NCI-H526 treated with DMSO at 0.1 percent for 48 hours (cell line): ENCODE data around the gene SLC38A10.
"Not testable (repeated sequence)": the region's sequence is repeated elsewhere in the genome, so short reads cannot be mapped to it uniquely, and the experiment has no call there.

Experiments used
- DNase-seq: peaks from one replicate; lab custom pipeline; 2025; lab: John Stamatoyannopoulos, UW

SLC38A10 gene

DNA sequence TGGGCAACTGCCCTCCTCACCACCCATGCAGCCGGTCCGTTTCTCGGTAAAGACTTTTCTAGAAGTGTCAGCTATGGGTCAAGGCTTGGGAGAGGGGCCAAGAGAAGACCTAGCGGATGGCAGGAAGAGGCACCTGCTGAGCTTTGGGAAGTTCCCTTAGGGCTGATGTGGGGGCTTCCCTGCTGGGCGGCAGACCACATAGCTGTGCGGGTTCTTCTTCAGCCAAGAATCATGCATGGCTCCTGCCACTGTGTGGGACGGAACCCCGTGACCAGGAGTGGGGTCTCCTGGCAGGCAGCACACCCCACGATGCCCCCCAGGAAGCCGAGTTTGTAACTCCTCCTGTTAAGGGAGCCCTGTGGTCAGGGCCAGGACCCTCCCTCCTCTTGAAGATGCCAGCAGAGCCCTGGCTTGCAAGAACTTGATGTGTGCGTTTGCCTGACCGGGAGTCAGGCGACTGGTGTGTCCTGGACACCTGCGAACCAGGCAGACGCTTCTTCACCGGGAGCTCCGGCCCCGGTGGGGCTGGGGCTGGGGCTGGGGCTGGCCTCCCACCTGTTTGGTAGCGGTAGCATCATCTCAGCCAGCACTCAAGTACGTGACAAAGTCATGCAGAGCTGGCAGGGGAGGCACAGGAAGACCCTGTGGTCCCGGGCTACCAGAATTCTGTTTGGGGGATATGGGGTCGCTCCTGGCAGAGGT lies 17.7 kb upstream of the SLC38A10 start:
- no peak for DNase-seq

DNA sequence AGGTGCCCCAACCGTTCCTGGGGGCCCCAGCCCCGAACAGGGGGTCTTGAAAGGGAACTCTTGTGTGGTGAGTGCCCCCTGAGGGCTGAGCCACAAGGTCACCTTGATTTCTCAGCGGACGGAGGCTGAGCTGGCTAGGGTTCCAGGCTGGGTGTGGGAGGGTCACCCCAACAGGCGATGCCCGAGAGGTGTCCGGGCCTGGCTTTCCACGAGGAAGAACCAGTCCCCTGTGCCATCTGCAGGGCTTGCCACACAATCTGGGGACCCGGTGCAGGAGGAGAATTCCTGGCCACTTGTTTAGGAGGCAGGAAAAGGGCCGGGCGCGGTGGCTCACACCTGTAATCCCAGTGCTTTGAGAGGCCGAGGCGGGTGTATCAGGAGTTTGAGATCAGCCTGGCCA lies 16.8 kb upstream of the SLC38A10 start:
- DNase-seq = no peak

DNA sequence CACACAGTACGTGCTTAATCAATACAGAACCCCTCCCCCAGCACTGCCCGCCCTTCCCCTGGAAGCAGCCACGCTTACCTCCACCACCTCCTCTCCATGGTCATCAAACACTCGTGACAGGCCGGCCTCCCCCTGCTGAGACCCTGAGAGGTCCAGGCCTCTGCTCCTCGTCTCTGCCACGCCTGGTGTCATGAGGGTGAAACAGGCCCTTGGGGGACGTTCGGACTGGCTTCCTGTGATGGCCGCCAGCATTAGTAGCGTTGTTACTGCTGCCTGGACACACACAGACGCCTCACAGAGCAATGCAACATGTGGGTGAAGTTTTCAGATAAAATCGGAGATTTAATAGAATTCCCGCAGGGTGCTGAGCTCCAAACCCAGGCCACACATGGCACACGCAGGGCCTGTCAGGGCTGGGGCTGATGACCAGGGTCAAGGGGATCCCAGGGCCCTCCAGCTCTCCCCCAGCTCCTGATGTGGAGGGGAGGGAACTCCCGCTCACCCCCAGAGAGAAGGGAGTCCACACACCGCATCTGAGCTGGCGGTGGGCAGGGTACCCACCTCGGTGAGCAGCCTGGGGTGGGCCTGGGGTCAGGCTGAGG lies 15.9 kb upstream of the SLC38A10 start:
- no peak for DNase-seq

DNA sequence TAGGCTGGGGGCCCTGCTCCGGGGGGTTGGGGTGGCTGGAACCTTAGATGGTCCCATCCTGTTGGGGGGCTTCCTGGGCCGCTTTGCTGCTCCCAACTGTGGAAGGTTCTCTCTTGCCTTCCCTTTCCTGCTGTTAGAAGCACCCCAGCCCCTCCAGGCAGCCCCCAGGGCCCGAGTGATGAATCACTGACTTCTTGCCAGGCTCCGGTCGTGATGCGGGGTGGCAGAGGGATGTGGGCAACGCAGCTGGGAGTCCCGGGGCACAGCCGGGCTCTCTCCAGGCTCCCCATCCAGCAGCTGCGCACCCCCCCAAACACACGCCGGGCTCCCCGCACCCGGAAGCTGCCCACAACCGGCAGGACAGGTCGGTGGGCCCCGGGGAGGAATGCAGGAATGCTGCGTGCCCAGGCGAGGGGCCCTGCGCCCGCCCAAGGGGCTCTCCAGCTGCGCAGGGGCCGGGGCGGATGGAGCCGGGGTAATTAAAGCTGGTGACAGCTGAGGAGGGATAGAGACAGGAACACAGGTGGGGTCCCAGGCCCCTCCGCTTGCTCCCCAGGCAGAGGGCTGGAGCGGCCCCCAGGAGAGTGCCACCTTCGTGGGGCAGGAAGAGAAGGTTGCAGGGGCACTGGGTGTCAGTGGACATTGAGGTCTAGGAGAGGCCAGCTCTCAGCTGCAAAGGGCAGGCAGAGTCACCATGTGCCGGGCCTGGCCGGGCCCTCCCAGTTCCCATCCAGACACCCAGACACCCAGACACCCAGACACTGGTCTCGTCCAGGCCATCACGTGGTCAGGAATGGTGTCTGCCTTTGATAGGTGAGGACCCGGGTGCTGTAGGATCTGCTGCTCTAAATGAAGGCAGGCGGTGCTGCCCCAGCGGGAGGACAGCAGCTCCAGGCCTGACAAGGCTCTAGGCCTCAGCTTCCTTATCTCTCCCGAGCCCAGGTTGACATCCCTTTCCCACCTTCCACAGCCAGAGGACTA lies 15.0 kb upstream of the SLC38A10 start:
- DNase-seq = no peak

DNA sequence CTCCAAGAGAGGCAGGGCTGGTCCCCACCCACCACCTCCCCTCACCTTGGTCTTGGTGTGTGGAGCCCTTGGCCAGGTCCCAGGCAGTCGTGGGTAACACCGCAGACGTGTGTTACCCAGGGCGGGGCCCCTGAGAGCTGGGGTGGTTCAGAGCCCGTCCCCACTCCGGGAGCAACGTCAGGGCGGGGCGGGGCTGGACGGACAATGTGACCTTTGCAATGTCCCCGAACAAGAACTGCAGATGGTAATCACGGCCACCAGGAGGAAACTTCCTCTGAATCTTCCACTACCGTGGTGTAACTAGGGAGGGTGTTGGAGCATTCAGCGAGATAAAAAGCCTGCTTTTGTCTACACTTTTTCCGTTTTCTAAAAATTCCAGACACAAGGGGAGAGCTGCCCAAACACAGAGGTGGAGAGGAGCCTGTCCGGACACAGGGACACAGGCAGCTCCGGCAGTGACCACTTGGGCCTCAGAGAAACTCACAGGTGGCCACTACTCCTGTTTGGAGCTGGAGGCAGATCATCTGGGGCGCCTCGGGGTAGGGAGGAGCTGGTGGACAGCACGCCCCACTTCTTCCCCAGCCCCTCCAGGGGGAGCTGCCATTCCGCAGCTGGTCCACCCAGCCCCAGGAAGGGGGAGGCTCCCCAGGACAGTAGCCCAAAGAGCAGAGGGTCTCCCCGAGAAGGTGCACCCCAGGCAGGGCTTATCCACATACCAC lies 14.2 kb upstream of the SLC38A10 start:
- DNase-seq = no peak

DNA sequence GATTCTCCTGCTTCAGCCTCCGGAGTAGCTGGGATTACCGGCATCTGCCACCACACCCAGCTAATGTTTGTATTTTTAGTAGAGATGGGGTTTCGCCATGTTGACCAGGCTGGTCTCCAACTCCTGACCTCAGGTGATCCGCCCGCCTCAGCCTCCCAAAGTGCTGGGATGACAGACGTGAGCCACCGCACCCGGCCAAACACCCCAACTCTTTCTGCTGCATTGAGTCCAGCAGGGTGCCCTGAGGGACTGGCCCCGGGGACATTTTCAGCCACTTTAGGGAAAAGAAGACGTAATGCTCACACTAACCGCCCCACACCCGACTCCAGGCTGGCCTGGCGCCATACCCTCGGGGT lies 13.7 kb upstream of the SLC38A10 start:
- not testable (repeated sequence) for DNase-seq

DNA sequence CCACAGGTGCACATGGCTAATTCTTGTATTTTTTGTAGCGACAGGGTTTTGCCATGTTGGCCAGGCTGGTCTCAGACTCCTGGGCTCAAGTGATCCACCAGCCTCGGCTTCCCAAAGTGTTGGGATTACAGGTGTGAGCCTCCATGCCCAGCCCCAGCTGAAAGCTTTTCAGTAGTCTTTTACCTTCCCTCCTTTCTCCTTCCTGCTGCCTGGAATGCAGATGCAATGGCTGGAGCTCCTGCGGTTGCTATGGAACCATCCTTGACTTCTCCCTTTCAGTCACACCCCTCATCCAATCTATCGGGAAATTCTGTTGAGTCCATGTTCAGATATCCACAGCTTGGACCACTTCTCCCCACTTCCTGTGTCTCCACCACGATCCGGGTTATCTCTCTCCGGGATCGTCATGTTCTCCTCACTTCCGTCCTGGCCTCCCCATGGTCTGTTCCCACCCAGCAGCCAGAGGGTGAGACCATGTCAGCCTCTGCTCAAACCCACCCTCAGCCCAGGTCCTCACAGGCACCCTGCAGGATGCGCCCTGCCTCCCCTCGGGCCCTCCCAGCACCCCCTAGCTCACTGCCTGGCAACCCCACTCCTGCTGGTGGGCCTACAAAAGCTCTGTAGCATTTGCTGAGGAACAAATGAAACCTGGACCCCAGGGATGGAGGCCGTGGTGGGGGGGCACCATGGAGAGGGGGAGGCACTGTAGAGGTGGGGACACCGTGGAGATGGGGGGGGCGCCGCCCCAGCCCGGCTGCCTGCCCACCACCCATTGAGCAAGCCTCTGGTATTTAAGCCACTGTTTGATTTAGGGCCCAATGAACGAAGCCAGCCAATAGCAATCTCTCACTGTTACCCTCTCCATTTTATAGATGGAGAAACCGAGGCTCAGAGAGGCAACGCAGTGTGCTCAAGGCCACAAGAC lies 12.8 kb upstream of the SLC38A10 start:
- DNase-seq = no peak

DNA sequence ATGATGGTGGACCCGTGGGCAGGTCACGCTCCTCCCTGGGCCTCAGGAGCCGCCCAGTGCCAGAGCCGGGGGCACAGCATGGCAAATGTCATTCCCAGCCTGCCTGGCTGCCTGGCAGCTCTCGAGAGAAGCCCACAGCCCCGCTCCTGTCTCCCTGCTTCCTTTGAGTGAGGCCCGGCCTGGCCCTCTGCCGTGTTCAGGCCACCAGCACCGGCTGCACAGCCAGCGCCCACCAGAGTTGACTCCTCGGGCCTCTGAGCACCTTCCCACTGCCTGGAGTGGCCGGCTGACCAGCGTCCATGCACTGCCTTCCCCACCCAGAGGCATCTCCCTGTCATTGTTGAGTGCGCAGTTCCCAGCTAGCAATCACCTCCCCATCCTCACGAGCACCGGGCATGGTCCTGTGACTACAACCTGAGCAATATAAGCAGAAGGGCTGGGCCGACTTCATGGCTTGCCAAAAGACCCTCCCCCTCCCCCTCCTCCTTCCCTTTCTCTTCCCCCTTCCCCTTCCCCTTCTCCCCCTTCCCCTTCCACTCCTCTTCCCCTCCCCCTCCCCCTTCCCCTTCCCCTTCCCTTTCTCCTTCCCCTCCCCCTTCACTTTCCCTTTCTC lies 11.9 kb upstream of the SLC38A10 start:
- no peak for DNase-seq

DNA sequence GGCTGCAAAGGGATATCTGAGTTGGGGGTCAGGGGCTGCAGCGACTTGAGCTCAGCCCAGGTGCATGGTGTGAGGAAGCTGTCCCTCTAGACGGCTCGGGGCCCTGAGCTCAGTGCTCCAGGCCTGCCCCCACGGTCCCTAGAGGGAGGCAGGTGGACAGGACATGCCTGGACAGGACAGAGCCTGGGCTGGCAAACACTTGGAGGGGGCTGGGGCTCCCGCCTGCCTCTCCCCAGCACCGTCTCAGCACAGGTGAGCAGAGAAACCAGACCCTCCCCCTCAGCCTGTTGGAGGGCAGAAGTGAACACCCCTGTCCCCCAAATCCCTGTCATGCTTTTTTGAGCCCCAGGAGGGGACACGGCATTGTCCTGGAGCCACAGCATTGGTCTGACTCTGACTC lies 11.4 kb upstream of the SLC38A10 start:
- DNase-seq = no peak

DNA sequence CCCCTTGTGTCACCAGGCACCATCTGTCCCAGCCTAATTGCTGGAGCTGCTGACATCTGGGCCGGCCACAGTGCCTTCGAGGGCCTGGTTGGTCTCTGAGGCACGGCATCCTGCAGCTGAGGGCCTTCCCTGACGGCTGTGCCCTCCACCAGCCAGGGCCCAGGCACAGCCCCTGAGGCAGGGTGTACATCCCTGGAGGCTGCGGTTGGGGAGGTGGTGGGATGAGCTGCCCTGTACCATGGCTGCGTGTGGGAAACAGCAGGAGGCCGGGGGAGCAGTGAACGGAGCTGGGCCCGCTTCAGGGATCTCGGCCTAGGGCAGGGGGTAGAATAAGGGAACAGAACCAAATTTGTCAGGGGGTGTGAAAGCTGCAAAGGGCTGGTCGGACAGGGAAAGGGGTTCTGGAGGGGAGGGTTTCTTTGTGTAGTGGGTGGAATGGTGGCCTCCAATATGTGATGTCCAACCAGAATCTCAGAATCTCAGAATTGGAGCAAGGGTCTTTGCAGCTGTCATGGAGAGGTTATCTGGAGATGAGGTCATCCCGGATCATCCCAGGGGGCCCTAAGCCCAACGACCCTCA lies 10.0 kb upstream of the SLC38A10 start:
- DNase-seq = no peak

DNA sequence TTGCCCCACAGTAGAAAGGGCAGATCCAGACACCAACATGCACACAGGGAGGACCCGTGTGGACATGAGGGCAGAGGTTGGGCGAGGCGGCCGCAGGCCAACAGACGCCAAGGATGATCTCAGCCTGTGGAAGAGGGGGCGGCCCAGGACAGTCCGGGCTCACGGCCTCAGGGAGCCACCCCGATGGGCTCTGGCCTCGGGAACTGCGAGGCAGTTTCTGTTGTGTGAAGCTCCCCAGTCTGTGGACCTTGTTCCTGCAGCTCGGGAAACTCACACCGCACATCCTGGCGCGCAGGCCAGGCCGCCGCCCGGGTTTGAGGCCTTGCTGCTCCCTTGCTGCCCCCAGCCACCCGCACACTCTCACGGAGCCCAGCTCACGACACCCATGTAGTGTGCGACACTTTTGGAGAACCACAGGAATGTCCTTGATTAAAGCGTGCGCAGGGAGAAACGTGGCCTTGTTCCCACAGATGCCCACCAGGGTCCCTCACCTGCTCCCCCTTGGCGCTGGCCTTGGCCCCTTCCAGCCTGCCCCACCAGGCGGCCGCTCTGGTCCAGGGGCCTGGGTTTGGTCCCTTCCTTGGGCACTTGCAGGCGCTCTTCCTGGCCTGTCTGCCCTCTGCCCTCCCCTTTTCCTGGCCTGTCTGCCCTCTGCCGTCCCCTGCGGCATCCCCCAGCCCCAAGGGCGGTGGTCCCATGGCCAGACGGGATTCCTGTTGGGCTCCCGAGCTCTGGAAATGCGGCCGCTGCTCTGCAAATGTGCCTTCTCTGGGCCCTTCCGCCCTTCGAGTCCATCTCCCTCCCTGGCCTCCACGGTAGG lies 9.3 kb upstream of the SLC38A10 start:
- DNase-seq = no peak

DNA sequence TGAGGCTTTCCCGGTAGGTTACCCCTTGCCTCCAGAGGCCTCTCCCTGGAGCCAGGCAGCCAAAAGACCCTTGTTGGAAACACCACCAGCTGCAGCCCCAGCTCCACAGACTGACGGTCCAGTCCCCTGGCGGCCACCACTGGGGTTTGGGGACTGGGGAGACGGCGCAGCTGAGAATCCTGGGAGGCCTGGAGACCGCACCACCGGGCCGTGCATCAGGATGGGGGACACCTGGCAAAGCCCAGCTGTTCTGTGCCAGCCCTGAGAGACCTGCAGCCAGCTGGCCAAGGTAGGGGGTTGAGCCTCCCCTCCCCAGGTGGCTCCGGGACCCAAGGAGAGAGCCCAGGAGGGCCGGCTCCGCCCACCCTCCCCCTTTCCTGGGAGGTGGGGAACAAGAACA lies 8.3 kb upstream of the SLC38A10 start:
- DNase-seq = no peak

DNA sequence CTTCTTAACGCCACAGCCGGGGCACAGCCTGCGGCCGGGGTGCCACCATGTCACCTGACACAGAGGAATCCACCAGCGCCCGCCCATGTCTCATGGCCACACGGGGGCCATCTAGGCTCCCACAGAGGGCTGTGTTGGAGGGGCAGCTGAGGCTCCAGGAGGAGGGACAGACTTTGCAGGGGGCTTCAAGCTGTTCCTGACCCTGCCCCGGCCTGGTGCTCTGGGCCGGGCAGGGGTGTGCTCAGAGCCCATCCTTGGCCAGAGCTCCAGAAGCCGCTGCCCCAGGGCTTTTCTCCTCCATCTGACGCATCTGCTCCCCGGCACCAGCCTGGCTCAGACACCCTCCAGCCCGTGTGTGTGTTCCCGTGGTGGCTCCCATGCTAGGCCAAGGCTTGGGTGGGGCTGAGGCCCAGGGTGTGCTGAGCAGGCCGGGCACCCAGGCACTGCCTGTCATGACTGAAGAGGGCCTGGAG lies 7.8 kb upstream of the SLC38A10 start:
- no peak for DNase-seq

DNA sequence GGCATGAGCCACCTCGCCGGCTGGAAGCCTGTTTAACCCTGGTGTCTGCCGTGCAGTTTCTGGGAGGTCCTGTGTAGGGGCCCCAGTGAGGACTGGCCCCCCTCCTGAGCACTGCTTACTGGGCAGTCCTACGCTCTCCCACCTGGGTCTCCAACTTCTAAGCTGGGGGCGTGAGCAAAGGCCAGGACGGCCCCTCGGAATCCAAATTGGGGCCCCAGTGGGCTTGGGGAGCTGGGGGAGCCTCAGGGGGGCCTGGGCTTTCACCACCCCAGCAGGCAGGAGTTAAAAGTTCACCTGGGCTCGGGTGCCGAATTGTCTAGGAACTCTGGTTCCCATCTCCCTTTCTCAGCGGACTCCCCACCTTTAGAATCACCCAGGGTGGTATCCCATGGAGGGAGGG lies 7.2 kb upstream of the SLC38A10 start:
- DNase-seq = no peak

DNA sequence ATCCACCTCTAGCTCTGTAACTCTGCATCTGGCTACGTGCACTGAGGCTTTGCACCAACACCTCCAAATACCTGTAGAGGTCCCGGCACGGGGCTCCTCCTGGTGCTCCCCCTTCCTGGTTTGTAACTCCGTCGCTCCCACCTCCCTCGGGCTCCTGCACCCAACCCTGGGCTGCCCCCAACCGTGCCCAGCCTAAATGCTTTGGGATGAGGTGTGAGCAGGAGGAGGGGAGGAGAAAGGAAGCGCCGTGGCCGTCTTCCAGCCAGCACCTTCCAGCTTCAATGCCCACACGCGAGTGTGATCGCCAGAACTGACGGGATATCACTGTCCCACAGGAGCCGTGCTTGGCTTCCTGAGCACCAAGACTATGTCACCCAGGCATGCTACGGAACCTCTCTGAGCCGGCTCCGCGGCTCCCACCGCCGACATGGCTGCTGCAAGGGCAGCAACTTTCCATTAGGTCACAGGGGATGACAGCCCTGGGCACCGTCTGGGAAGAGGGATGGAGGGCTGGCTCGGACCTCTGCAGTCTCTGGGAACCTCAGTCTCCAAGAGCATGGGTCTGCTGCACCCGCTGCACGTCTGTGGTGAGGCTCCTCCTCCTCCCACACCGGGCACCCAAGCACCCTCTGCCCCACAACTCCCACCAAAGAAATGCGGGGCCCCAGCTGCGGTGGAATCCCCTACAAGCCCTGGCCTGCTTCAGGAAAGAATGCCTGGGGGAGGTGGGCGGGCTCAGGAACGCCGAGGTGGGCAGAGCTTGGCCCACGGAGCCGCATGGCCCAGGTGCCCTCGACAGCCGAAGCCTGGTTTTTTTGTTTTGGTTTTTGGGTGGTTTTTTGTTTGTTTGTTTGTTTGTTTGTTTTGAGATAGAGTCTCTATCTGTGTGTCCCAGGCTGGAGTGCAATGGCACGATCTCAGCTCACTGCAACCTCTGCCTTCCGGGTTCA lies 6.4 kb upstream of the SLC38A10 start:
- no peak for DNase-seq

DNA sequence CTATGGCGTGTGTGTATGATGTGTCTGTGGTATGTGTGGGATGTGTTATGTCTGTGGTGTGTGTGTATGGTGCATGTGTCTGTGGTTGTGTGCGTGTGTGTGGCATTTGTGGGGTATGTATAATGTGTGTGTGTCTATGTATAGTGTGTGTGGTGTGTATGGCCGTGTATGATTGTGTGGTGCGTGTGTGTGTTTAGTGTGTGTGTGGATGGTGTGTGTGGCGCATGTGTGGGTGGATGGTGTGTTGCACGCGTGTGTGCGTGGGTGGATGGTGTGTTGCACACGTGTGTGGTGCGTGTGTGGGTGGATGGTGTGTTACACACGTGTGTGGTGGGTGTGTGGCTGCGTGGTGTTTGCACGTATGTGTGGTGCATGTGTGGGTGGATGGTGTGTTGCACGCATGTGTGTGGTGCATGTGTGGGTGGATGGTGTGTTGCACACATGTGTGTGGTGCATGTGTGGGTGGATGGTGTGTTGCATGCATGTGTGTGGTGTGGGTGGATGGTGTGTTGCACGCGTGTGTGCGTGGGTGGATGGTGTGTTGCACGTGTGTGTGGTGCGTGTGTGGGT lies 5.6 kb upstream of the SLC38A10 start:
- no peak for DNase-seq

DNA sequence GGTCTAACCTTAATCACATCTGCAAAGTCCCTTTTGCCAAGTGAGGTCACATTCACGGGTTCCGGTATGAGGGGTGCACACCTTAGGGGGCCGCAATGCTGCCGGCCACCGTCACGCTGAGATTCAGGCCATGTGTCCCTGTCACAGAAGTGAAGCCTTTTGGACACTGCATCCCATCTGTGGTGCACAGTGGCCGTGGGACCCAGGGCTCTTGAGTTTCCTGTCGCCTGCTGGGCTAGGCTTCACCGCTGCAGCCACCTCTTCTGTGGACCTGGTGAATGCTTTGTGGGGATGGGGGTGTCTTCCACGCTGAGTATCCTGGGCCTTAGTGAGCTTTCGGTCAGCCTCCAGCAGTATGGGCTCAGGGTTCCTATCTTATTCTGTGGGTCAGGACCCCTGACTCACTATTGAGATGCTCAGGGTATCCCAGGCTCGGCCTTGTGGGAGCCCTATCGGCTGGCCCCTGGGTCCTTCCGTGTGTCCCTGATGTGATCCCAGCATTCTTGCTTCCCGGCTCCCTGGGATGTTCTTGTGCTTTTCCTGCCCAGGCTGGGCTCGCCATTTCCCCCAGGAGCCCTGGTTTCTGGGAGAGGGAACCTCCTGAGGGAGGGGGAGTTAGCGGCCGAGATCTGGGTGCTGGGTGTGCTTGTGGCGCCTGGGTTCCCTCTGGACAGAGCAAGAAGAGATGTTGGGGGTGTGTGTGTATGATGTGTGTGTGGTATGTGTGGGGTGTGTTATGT lies 4.9 kb upstream of the SLC38A10 start:
- no peak for DNase-seq
